HK-2 (cell line): Measurements from ENCODE around the gene NAMPT.
"Not testable (repeated sequence)": the region's sequence is repeated elsewhere in the genome, so short reads cannot be mapped to it uniquely, and the experiment has no call there.

ENCODE experiments used
- DNase-seq: peaks from one replicate; pipeline ENCODE4 v3.0.0-alpha.2; 2018; ENCODE audit not compliant: unreplicated experiment

NAMPT gene

GRCh38 chr7:106231856-106232490 lies 52.8 kb downstream of the NAMPT start:
- DNase-seq = no peak

GRCh38 chr7:106225856-106226255 lies 58.9 kb downstream of the NAMPT start:
- no peak for DNase-seq

DNA sequence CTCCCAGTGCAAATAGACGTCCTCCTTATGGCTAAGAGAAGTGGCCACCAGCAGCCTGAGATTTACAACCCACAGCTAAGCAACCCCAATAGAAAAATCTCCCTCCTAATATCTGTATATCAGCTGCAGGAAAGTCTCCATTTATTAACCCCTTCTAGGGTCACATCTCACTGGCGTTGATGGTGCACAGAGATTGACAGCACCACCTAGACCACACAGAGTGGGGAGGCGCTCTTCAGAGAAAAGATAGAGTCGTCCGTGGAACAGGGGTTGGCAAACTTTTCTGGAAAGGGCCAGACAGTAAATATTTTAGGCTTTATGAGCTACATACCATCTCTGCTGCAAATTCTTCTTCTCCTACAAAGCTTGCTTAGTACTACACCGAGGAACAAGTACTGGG lies 60.0 kb downstream of the NAMPT start:
- no peak for DNase-seq

DNA sequence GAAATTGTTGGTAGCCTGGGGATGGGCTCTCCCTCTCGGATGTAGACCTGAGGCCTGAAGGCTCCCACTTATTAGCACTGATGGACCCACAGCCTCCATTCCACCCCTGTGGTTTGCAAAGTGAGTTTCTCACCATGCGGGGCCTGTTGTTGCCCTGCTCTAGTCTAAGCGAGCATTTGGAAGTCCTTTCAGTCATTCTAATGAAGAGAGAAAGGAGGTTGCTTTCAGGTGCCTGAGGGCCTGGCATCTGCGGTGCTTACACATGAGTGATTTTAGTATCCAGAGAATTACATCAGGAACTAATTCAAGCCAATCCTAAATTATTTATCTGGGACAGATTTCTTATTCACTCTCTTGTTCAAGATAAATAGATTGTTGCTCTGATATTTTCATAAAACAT lies 61.6 kb downstream of the NAMPT start:
- DNase-seq = no peak

- no peak for DNase-seq
Measured at GRCh38 chr7:106222545-106222944, 62.2 kb downstream of the NAMPT start.

GRCh38 chr7:106220307-106220706 lies 64.5 kb downstream of the NAMPT start:
- no peak for DNase-seq

GRCh38 chr7:106219170-106219569 lies 65.6 kb downstream of the NAMPT start:
- no peak for DNase-seq

- no peak for DNase-seq
Measured at GRCh38 chr7:106218546-106218945, 66.2 kb downstream of the NAMPT start.

DNA sequence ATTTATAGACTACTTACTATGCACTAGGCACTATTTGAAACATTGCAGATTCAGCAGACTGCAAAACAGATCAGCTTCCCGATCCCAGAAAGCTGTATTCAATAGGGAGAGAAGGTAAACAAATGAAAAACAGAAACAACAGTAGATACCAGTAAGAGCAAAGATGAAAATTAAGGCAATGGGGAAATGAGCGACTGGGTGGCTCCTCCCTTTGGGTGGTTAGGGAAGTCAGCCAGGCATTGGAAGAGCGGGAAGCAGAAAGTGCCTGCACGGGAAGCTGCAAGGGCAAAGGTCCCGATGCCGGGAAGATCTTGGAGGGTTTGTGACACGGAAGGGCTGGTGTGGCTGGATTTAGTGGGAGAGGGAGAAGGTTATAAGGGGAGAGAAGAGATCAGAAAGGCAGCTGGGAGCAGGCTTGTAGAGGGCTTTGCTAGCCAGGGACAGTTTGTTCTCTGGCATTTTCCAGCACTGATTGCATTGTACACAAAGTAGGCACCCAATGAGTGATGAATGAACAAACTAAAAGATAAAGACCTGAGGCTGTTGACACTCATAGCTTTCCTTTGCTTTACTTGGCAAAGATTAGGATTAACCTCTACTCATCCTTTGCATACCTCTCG lies 67.8 kb downstream of the NAMPT start:
- peak; percentile 50 for DNase-seq

DNA sequence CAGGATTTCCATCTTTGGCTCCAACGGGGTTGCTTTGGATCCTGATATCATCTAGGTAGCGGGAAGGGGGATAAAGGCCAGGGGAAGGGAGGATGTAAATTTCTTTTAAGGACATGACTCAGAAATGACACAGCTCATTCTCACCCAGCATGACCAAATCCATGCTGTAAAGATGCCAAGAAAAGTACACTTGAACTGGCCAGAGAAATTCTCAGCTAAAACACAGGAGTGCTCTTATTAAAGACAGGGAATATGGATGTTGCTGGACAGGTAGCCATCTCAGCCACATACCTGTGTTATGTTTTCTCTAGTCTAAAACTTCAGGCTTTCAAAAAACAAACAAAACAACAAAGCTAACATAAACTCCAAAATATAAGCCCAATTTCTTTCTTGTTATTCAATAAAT lies 68.3 kb downstream of the NAMPT start:
- DNase-seq = peak; percentile 51

- no peak for DNase-seq
Measured at GRCh38 chr7:106215868-106216516, 68.8 kb downstream of the NAMPT start.

GRCh38 chr7:106208944-106209343 lies 75.8 kb downstream of the NAMPT start:
- not testable (repeated sequence) for DNase-seq

DNA sequence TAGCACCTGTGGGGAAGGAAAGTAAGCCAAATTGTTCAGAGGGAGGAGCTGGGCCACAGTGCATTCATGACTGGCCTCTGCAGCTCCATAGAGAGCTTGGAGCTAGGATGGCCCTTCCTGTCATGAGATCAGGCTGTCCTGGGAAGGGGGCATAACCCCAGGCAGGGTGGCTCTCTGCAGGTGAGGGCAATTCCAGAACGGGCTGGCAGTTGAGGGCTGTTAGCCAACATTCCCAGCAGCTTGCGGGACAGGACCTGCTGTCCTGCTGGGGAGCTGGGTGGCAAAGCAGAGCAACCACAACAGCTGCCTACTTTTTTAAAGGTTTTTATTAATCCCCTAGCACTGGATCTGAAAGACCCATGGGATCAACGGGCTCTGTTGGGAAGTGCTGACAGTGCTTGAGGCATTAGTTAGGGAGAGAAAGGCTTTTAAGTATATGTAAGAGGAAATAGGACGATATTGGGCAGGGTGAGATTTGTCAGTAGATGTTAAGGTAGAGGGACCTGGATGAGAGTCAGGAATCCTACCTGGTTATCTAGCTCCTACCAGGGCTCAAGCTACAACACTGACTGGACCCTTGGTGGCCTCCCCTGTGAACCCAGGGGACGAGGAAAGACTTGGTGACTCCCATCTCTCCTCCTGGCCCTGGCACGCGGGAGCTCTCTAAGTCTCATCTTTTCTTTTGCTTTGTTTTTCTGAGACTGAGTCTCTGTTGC lies 77.8 kb downstream of the NAMPT start:
- no peak for DNase-seq

DNA sequence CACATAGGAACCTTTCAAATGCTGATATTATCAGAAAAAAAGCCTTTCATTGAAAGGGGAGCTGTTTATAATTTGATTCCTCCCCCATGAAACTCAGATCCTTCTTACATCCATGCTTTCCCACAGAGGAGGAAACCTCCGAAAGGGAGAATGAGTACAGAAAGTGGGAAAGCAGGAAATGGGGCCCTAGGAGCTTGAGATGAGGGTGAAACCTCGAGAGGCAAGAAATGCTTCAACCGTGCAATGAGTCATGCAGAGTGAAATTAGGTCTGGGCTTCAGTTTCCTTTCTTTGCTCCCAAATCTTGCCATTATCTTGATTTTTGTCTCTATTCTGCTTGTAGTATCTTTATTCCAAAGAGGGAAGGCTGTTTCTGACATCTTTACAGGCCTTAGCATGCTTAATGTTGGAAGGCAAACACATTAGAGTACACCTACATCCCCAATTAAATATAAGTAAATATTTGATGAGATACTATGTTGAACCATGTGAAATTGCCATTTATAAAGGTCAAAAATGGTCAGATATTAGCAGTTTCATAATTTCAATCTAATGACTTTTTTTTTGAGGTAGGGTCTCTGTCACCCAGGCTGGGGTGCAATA lies 79.1 kb downstream of the NAMPT start:
- peak; percentile 17 for DNase-seq

GRCh38 chr7:106203473-106203872 lies 81.3 kb downstream of the NAMPT start:
- no peak for DNase-seq

DNA sequence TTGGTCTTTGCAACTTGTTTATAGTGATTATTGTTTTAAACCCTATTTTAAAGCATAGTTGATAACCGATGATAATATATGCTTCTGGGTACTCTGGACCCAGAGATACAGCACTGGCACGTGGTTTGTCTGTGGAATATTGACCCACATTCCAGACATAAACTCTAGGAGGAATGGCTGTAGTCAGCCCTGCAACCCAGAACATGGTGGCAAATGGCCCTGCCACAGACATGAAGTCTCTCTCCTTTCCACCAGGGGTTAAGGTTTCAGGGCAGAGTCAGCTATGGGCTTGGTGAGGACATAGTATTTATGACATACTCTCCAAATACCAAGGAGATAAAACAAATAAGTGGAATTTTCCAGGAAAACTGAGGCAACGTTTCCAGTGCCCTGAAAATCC lies 83.6 kb downstream of the NAMPT start:
- no peak for DNase-seq

DNA sequence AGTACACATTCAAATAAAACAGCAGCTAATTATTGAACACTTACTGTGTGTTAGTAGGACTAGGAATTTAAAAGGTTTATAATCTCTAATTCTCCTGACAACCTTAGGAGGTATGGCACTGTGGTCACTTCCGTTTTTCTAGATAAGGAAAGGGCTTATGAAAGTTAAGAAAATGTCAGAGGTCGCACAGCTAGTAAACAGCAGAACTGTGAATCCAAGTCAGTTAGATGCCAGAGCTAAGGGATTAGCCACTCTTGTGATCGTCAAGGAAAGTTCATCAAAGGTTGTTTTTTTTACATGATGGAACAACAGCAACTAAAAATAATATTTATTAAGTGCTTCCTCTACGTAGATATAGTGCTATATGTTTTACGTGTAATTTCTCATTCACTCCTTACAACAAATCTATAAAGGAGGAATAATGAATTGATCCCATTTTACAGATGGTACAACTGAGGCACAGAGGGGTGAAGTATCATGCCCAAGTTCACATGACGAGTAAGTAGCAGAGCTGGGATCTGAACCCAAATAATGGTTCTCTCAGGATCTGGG lies 84.9 kb downstream of the NAMPT start:
- no peak for DNase-seq

DNA sequence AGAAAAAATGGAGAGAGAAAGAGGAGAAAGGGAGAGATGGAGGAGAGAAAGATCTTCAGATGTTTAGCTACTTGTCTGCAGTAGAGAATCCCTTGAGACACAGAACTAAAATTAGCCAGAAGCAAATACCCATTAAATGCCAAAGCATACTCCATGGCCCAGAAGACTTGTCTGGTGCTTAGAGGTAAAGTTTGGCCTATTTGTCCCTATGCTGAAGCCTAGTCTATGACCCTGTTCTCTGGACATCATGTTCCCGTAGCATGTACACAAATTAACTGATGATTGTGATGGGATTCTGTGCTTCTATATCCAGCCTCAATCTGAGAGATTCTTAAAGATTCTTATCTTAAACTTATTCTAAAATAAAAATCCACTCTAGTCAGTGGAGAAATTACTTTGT lies 85.8 kb downstream of the NAMPT start:
- no peak for DNase-seq
